PC-3 (cell line): ENCODE measurements around the gene SLC22A13.

ENCODE experiments used
- EZH2 ChIP-seq: fragments of 300-600 bp; sonication (generic); IDR thresholded peaks from one replicate; pipeline ENCODE4 v1.6.1; 2017; ENCODE audit warnings: antibody characterized with exemption, mild to moderate bottlenecking, low read length; ENCODE audit not compliant: unreplicated experiment
- TF ChIP-seq, protein P1 (sequence below): fragments of 300-600 bp; sonication (generic); conservative IDR thresholded peaks from 2 replicates; pipeline ENCODE4 v1.5.1; 2017; ENCODE audit warnings: antibody characterized with exemption, low read depth, mild to moderate bottlenecking, low read length

DNA sequence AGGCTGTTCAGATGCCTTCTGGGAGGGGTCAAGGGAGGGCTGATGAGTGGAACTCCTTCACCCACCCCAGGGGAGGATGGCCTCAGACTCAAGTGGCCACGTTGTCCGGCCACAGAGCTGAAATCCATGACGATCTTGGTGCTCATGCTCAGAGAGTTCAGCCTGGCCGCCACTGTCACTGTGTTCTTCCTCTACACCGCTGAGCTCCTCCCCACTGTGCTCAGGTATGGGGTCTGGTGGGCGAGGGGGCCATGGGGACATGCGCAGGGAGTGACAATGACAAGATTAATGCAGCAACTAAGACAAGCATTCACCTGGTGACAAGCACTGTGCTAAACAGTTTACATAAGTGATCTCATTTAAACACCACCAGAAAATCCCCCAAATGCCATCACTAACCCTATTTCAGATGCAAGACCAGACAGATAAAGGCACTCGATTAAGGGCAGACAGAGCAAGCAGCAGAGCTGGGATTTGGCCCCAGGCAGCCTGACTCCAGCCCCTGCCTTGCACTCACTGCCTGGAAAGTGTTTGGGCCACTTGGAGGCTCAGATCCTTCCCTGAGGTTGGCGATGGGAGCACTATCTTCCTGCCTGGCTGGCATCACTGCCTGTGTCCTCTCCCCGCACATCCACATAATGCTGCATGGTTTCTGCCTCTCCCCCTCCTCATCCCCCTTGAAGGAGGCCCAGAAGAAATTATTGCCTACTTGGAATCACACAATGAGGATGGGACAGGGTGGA lies 50.0 kb downstream of the SLC22A13 start:
- TF ChIP-seq EZH2, result no peak
- TF ChIP-seq, protein P1, sequence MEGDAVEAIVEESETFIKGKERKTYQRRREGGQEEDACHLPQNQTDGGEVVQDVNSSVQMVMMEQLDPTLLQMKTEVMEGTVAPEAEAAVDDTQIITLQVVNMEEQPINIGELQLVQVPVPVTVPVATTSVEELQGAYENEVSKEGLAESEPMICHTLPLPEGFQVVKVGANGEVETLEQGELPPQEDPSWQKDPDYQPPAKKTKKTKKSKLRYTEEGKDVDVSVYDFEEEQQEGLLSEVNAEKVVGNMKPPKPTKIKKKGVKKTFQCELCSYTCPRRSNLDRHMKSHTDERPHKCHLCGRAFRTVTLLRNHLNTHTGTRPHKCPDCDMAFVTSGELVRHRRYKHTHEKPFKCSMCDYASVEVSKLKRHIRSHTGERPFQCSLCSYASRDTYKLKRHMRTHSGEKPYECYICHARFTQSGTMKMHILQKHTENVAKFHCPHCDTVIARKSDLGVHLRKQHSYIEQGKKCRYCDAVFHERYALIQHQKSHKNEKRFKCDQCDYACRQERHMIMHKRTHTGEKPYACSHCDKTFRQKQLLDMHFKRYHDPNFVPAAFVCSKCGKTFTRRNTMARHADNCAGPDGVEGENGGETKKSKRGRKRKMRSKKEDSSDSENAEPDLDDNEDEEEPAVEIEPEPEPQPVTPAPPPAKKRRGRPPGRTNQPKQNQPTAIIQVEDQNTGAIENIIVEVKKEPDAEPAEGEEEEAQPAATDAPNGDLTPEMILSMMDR, result no peak
